ENCODE results near the gene GPATCH1. TPM values are rescaled to one million over a fixed set of nuclear protein-coding genes. Genes with fewer than 3 reads are reported as not detected.
"Not testable (repeated sequence)": the region's sequence is repeated elsewhere in the genome, so short reads cannot be mapped to it uniquely, and the experiment has no call there.

Gene GPATCH1
- total and polyA plus RNA-seq, 4 donors, result 2.5 to 5.2 (median 3.6) TPM

DNA sequence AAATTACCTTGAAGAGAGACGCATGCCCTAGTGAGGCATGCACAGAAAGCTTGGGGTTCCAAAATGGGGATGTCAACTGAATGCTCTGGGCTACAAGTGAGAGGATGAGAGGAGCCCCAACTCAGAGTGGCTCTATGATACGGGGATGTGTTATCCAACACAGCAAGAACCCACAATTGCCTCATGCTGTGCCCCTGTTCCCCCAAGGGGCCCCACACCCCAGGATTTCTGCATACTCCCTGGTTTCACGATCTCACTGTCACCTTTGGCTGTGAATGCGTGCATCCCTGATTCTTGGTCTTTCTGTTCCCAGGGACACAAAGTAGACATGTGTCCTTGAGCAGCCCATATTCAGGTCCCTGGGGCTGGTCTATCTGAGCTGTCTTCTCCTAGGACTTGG is 80.2 kb downstream of the GPATCH1 start:
- H3K4me1 ChIP-seq (ENCODE audit: control insufficient read depth in 4 of 4, insufficient read depth in 4 of 4, low read length in 3 of 4), result peaks cover 8 to 16% (median 11%) of the 10 kb centered on the region in 4 donors
- H3K9ac ChIP-seq (ENCODE audit: low read depth in 1 of 2, low read length in 2 of 2), result no peak overlapping the region
- H3K4me3 ChIP-seq (ENCODE audit: low read depth in 1 of 3, low read length in 3 of 3), result no peak overlapping the region
- H3K27ac ChIP-seq (ENCODE audit: low read depth in 1 of 2, low read length in 2 of 2), result no peak overlapping the region
- no peaks in the 10 kb centered on the region for H3K27me3 ChIP-seq (ENCODE audit: control insufficient read depth in 4 of 4, insufficient read depth in 4 of 4, low read length in 3 of 4)
- H3K9me3 ChIP-seq (ENCODE audit: control insufficient read depth in 4 of 4, low read length in 3 of 4), result no peaks in the 10 kb centered on the region
- TF ChIP-seq TAF1 (conservative IDR thresholded peaks at IDR 0.05) (no peak), HNF4G (IDR thresholded peaks at IDR 0.05) (no peak)
- TF ChIP-seq, protein P1, sequence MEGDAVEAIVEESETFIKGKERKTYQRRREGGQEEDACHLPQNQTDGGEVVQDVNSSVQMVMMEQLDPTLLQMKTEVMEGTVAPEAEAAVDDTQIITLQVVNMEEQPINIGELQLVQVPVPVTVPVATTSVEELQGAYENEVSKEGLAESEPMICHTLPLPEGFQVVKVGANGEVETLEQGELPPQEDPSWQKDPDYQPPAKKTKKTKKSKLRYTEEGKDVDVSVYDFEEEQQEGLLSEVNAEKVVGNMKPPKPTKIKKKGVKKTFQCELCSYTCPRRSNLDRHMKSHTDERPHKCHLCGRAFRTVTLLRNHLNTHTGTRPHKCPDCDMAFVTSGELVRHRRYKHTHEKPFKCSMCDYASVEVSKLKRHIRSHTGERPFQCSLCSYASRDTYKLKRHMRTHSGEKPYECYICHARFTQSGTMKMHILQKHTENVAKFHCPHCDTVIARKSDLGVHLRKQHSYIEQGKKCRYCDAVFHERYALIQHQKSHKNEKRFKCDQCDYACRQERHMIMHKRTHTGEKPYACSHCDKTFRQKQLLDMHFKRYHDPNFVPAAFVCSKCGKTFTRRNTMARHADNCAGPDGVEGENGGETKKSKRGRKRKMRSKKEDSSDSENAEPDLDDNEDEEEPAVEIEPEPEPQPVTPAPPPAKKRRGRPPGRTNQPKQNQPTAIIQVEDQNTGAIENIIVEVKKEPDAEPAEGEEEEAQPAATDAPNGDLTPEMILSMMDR (IDR thresholded peaks at IDR 0.05; ENCODE audit: low read depth, low read length, missing input control), result no peak
- TF ChIP-seq, protein P2, sequence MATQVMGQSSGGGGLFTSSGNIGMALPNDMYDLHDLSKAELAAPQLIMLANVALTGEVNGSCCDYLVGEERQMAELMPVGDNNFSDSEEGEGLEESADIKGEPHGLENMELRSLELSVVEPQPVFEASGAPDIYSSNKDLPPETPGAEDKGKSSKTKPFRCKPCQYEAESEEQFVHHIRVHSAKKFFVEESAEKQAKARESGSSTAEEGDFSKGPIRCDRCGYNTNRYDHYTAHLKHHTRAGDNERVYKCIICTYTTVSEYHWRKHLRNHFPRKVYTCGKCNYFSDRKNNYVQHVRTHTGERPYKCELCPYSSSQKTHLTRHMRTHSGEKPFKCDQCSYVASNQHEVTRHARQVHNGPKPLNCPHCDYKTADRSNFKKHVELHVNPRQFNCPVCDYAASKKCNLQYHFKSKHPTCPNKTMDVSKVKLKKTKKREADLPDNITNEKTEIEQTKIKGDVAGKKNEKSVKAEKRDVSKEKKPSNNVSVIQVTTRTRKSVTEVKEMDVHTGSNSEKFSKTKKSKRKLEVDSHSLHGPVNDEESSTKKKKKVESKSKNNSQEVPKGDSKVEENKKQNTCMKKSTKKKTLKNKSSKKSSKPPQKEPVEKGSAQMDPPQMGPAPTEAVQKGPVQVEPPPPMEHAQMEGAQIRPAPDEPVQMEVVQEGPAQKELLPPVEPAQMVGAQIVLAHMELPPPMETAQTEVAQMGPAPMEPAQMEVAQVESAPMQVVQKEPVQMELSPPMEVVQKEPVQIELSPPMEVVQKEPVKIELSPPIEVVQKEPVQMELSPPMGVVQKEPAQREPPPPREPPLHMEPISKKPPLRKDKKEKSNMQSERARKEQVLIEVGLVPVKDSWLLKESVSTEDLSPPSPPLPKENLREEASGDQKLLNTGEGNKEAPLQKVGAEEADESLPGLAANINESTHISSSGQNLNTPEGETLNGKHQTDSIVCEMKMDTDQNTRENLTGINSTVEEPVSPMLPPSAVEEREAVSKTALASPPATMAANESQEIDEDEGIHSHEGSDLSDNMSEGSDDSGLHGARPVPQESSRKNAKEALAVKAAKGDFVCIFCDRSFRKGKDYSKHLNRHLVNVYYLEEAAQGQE (IDR thresholded peaks at IDR 0.05), result no peak
- no peak for DNase-seq (ENCODE audit: low spot score)
- no peaks in the 10 kb centered on the region for H3K36me3 ChIP-seq (ENCODE audit: control insufficient read depth in 4 of 4, insufficient read depth in 3 of 4, low read depth in 1 of 4, low read length in 3 of 4)
- 69% methylated on average over 4 of the region's 4 CpGs for WGBS

DNA sequence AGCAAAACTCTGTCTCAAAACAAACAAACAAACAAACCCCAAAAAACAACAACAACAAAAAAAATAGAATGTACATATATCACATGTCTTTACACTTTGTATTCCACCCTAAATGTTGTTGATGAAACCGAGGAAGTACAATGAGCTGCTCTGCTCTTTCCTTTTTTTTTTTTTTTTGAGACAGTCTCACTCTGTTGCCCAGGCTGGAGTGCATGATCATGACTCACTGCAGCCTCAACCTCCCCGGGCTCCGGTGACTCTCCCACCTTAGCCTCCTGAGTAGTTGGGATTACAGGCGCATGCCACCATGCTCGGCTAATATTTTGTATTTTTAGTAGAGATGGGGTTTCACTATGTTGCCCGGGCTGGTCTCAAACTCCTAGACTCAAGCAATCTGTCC is 82.5 kb downstream of the GPATCH1 start:
- no peaks in the 10 kb centered on the region for H3K27me3 ChIP-seq (ENCODE audit: control insufficient read depth in 4 of 4, insufficient read depth in 4 of 4, low read length in 3 of 4)
- H3K27ac ChIP-seq (ENCODE audit: low read depth in 1 of 2, low read length in 2 of 2), result no peak overlapping the region
- DNase-seq (ENCODE audit: low spot score), result no peak
- 95% methylated on average over 6 of the region's 6 CpGs for WGBS
- TF ChIP-seq HNF4A (conservative IDR thresholded peaks at IDR 0.05), result no peak
- TF ChIP-seq, protein P3, sequence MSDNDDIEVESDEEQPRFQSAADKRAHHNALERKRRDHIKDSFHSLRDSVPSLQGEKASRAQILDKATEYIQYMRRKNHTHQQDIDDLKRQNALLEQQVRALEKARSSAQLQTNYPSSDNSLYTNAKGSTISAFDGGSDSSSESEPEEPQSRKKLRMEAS (IDR thresholded peaks at IDR 0.05), result no peak
- no peak for TF ChIP-seq GABPA (IDR thresholded peaks at IDR 0.05 in 1 of 2, conservative IDR thresholded peaks at IDR 0.05 in 1 of 2)
- TF ChIP-seq TAF1 (conservative IDR thresholded peaks at IDR 0.05), result no peak
- TF ChIP-seq FOXA2 (IDR thresholded peaks at IDR 0.05), result no peak
- TF ChIP-seq JUND (IDR thresholded peaks at IDR 0.05), result no peak
- TF ChIP-seq, protein P4, sequence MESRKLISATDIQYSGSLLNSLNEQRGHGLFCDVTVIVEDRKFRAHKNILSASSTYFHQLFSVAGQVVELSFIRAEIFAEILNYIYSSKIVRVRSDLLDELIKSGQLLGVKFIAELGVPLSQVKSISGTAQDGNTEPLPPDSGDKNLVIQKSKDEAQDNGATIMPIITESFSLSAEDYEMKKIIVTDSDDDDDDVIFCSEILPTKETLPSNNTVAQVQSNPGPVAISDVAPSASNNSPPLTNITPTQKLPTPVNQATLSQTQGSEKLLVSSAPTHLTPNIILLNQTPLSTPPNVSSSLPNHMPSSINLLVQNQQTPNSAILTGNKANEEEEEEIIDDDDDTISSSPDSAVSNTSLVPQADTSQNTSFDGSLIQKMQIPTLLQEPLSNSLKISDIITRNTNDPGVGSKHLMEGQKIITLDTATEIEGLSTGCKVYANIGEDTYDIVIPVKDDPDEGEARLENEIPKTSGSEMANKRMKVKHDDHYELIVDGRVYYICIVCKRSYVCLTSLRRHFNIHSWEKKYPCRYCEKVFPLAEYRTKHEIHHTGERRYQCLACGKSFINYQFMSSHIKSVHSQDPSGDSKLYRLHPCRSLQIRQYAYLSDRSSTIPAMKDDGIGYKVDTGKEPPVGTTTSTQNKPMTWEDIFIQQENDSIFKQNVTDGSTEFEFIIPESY (IDR thresholded peaks at IDR 0.05), result no peak
- no peaks in the 10 kb centered on the region for H3K36me3 ChIP-seq (ENCODE audit: control insufficient read depth in 4 of 4, insufficient read depth in 3 of 4, low read depth in 1 of 4, low read length in 3 of 4)
- no peak overlapping the region for H3K9ac ChIP-seq (ENCODE audit: low read depth in 1 of 2, low read length in 2 of 2)
- peaks cover 0 to 4% (median 3%) of the 10 kb centered on the region in 4 donors for H3K9me3 ChIP-seq (ENCODE audit: control insufficient read depth in 4 of 4, low read length in 3 of 4)
- peaks cover 0 to 7% (median 2%) of the 10 kb centered on the region in 4 donors for H3K4me1 ChIP-seq (ENCODE audit: control insufficient read depth in 4 of 4, insufficient read depth in 4 of 4, low read length in 3 of 4)
- no peak overlapping the region for H3K4me3 ChIP-seq (ENCODE audit: low read depth in 1 of 3, low read length in 3 of 3)

DNA sequence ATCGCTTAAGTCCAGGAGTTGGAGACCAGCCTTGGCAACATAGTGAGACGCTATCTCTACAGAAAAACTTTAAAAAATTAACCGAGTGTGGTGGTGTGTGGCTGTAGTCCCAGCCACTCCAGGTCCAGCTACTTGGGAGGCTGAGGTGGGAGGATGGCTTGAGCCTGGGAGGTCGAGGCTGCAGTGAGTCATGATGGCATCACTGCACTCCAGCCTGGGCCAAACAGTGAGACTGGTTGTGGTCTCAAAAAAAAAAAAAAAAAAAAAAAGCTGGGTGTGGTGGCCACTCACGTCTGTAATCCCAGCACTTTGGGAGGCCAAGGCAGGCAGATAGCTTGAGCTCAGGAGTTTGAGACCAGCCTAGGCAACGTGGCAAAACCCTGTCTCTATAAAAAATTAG is 85.1 kb downstream of the GPATCH1 start:
- H3K27ac ChIP-seq (ENCODE audit: low read depth in 1 of 2, low read length in 2 of 2); H3K27me3 ChIP-seq (ENCODE audit: control insufficient read depth in 4 of 4, insufficient read depth in 4 of 4, low read length in 3 of 4); H3K9ac ChIP-seq (ENCODE audit: low read depth in 1 of 2, low read length in 2 of 2); H3K36me3 ChIP-seq (ENCODE audit: control insufficient read depth in 4 of 4, insufficient read depth in 3 of 4, low read depth in 1 of 4, low read length in 3 of 4); H3K9me3 ChIP-seq (ENCODE audit: control insufficient read depth in 4 of 4, low read length in 3 of 4); H3K4me3 ChIP-seq (ENCODE audit: low read depth in 1 of 3, low read length in 3 of 3); DNase-seq (ENCODE audit: low spot score); H3K4me1 ChIP-seq (ENCODE audit: control insufficient read depth in 4 of 4, insufficient read depth in 4 of 4, low read length in 3 of 4): not testable (repeated sequence)
- WGBS, result 83% methylated on average over 6 of the region's 6 CpGs
